NCI-H2196 treated with DMSO at 0.1 percent for 48 hours (cell line): ENCODE data around the gene CRIP3.
"Not testable (repeated sequence)": the region's sequence is repeated elsewhere in the genome, so short reads cannot be mapped to it uniquely, and the experiment has no call there.

ENCODE experiments used
- DNase-seq: peaks from one replicate; lab custom pipeline; 2025; ENCODE audit not compliant: unreplicated experiment; lab: John Stamatoyannopoulos, UW

The CRIP3 gene

DNA sequence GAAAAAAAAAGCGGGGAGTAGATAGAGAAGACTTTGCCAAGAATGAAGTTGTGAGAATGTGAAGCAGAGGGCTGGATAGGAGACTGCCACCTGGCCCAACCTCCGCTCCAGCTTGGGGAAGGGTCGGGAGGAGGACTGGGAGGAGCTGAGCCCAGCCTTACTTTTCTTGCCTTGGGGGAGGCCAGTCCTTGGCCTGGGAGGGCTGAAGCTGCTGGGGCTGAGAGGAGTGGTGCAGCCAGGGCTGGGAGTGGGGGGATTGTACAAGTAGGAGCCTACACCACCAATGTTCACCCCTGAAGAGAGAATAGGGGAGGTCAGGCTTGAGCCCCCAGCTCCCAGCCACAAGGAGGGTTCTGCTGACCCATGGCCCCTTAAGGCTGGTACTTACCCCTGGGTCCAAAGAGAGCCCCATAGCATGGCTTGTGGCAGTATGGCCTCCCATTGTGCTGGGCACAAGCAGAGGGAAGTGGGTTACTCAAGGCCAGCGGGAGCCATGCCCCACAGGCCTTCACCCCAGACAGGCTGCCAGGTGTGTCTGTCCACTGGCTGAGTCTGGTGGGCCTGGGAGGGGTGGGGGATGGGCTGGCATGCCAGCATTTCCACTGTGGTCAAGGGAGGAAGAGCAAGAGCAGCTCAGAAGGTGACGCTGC is 1.1 kb downstream of the CRIP3 start:
- DNase-seq, result no peak

- no peak for DNase-seq
Measured at GRCh38 chr6:43306086-43306485, 2.5 kb downstream of the CRIP3 start.

DNA sequence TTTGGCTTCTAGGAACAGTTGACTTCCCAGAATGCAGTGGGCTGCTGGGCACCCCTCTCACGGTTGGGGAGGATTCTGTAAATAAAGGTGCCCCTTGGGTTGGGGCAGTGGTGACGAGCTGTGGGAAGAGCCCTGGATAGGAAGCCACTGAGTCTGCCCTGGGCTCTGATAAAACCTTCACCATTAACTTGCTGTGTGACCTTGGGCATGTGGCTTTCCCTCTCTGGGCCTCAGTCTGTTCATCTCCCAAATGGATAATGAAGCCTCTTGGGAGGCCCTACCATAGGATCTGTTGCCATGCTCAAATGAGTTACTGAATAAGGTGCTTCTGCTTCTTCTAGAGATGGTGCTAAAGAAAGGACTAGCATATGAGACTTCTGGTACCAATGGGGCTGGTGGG is 3.7 kb downstream of the CRIP3 start:
- no peak for DNase-seq

- no peak for DNase-seq
Measured at GRCh38 chr6:43304361-43304760, 4.3 kb downstream of the CRIP3 start.

DNA sequence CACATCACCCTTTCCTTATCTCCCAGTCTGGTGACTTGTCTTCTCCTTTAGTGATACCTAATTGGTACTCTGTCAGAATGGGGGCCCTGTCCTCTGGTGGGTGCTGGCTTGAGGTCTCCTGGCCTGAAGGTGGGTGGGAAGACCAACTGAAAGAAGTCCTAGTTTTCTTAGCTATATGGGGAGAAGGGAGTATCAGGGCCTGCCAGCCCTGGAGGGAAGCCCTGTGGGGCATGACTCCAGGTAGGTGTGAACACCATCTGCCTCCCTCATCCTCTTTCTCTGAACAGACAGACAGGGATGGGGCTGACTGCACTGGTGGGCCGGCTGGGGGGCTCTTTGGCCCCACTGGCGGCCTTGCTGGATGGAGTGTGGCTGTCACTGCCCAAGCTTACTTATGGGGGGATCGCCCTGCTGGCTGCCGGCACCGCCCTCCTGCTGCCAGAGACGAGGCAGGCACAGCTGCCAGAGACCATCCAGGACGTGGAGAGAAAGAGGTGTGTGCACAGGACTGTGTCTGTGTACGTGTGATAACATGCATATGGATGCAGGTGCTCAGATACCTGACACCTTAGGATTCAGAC is 4.8 kb downstream of the CRIP3 start:
- DNase-seq, result no peak

GRCh38 chr6:43303006-43303405 is 5.6 kb downstream of the CRIP3 start:
- not testable (repeated sequence) for DNase-seq

DNA sequence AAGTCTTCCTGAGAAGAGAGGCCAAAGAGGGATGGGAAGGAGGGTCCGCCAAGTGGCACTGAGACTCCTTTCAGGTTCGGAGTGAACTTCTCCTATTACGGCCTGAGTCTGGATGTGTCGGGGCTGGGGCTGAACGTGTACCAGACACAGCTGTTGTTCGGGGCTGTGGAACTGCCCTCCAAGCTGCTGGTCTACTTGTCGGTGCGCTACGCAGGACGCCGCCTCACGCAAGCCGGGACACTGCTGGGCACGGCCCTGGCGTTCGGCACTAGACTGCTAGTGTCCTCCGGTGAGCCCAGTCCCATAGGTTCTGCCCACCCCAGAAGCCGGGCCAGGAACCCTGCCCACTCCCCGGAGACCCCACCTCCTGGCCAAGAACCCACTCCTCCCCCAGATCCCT is 6.5 kb downstream of the CRIP3 start:
- no peak for DNase-seq

GRCh38 chr6:43301081-43301870 is 7.3 kb downstream of the CRIP3 start:
- DNase-seq, result no peak

DNA sequence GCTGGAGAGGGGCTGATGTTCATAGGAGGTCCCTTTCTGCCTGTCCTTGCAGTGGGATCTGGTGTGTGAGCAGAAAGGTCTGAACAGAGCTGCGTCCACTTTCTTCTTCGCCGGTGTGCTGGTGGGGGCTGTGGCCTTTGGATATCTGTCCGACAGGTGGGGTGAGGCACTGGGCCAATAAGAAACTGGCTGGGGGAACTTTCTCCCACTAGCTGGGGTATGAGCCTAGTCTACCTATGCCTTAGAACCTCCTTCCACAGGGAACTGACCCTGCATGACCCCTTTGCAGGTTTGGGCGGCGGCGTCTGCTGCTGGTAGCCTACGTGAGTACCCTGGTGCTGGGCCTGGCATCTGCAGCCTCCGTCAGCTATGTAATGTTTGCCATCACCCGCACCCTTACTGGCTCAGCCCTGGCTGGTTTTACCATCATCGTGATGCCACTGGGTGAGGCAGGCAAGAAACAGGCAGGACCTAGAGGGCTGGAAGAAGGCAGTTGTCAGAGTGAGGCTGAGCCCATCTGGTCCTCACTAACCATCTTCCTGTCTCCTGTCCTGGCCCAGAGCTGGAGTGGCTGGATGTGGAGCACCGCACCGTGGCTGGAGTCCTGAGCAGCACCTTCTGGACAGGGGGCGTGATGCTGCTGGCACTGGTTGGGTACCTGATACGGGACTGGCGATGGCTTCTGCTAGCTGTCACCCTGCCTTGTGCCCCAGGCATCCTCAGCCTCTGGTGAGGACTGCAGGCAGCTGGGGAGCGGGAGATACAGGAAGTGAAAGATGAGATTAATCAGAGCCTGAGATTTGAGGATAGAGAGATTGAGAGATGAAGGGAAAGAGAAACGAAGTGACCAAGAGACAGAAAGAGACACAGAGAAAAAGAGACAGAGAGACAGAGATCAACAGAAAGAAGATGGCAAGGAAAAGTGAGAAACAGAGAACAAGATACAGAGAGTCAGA is 9.0 kb downstream of the CRIP3 start:
- DNase-seq, result no peak

DNA sequence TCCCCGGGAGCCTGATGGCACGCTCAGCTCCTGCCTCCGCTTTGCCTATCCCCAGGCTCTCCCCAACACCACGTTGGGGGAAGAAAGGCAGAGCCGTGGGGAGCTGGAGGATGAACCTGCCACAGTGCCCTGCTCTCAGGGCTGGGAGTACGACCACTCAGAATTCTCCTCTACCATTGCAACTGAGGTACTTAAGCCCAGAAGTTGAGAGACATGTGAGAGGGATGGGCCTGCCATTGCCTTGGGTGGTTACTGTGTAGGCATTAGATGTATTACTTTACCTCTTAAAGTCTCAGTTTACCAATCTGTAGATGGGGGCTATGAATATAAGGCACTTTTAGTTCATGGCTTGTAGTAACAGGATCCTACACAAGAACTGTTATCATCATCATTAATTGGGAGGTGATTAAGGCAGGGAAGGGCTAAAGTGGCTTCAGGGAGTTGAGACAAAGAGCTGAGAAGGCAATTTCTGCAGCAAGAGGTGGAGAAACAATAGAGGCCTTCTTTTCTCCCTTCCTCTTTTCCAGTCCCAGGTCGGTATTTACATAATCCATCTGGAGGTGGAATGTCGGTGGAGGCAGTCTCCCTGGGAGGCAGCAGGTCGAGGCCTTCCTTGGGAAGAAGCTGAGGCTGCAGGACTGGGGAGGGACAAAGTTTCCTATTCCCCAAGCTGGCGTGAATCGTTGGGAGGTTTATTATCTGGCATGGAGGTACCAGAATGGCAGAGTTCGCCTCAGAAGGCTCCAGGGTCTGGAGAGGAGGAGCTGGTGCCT is 9.9 kb downstream of the CRIP3 start:
- DNase-seq, result no peak

- peak; percentile 52 for DNase-seq
Measured at GRCh38 chr6:43297644-43298564, 10.7 kb downstream of the CRIP3 start, which contains the start of gene SLC22A7. SLC22A7 (plus strand) TSS chr6:43298260; CDS start chr6:43298359, 99 bp downstream.

GRCh38 chr6:43296780-43297497 is 11.7 kb downstream of the CRIP3 start:
- no peak for DNase-seq

- DNase-seq, result no peak
Measured at GRCh38 chr6:43295456-43295855, 13.2 kb downstream of the CRIP3 start.

DNA sequence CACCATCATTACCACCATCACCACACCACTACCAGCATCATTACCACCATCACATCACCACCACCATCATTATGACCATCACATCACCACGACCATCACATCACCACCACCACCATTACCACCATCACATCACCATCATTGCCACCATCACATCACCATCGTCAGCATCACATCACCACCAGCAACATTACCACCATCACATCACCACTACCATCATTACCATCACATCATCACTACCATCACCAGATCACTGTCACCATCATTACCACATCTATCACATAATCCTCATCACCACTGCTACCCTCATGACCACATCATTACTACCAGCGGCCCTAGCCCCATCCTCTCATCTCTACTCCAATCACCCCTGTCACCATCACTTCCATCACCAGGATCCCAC is 14.1 kb downstream of the CRIP3 start:
- DNase-seq, result no peak

DNA sequence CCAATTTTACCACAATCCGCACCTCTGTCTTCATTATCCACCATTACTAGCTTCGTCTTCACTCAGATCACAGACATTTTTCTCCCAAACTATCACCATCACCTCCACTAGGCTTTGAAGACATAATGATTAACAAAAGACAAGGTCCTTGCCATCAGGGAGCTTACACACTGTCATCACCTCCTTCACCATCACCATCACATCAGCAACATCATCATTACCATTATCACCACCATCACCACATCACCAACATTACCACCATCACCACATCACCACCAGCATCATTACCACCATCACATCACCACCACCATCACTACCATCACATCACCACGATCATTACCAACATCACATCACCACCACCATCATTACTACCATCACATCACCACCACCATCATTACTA is 14.9 kb downstream of the CRIP3 start:
- DNase-seq, result no peak

DNA sequence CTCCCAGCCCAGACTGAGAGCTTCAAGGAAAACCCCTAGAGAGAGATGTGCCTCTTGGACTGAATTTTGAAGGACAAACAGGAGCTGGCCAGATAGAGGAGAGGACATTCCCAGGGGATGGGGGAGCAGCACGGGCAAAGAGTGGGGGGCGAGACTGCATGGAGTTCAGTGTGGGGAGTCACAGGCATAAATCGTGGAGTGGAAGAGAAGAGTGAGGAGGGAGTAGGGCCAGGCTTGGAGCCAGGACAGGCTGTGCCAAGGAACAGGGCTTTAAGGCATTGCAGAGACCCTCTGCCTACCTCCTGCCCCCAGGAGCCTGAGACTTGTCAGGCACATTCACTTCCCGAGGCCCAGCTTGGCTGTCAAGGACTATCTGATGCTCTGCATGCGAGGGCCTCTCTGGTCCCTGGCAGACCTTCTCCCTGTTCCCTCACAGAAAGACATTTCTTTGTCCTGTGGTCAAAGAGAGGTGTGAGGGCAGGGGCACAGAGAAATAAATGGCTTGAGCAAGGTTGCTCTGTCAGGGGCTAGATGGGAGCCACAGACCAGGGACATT is 15.8 kb downstream of the CRIP3 start:
- DNase-seq, result no peak

DNA sequence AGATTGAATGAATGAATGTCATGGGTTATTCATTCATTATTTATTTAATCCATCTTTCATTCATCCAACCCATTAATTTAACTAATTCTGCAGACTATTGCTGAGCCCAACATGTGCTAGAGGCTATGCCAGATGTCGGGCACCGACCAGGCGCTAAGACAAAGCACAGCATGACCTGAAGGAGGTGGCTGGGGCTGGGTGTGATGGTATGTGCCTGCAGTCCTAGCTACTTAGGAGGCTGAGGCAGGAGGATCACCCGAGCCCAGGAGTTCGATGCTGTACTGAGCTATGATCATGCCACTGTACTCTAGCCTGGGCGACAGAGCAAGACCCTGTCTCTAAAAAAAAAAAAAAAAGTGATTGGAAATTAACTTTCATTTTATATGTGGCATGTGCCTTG is 16.3 kb downstream of the CRIP3 start:
- DNase-seq, result no peak

GRCh38 chr6:43291708-43292107 is 16.9 kb downstream of the CRIP3 start:
- no peak for DNase-seq
